Lung (tissue), 12 donors: Measurements from ENCODE around the gene HTRA2. TPM values are rescaled to one million over a fixed set of nuclear protein-coding genes. Genes with fewer than 3 reads are reported as not detected.

Source experiments
- ATAC-seq: fragments of 200-7000 bp; cut with Tn5 transposase; one replicate; pipeline ENCODE4 v1.9.1; 2020; ENCODE audit warnings: moderate number of reproducible peaks; ENCODE audit not compliant: insufficient read depth, low FRiP score
- DNase-seq, 3 donors: peaks; one replicate each; pipeline ENCODE4 v3.0.0-alpha.2; 2013 to 2017
- H3K27ac ChIP-seq, 2 donors: one replicate each; pipeline ENCODE4 v1.5.1; 2013; ENCODE audit warnings: mild to moderate bottlenecking in 2 of 2, moderate library complexity in 2 of 2, control low read depth in 1 of 2, inconsistent platforms in 1 of 2, low read depth in 1 of 2, low read length in 1 of 2
- H3K27me3 ChIP-seq, 3 donors: one replicate each; pipeline ENCODE4 v1.5.1; 2013; ENCODE audit warnings: low read length in 2 of 3; ENCODE audit not compliant: control insufficient read depth in 3 of 3, insufficient read depth in 3 of 3
- H3K36me3 ChIP-seq, 4 donors: one replicate each; pipeline ENCODE4 v1.5.1; 2013; ENCODE audit warnings: low read length in 4 of 4, mild to moderate bottlenecking in 1 of 4, moderate library complexity in 1 of 4; ENCODE audit not compliant: control insufficient read depth in 4 of 4, insufficient read depth in 4 of 4
- H3K4me1 ChIP-seq, 5 donors: one replicate each; pipeline ENCODE4 v1.5.1; 2013; ENCODE audit warnings: low read length in 5 of 5, mild to moderate bottlenecking in 2 of 5, moderate library complexity in 1 of 5; ENCODE audit not compliant: control insufficient read depth in 5 of 5, insufficient read depth in 5 of 5
- H3K4me3 ChIP-seq: one replicate; pipeline ENCODE4 v1.5.1; 2013; ENCODE audit warnings: mild to moderate bottlenecking, control low read depth, moderate library complexity
- H3K9ac ChIP-seq, 2 donors: one replicate each; pipeline ENCODE4 v1.5.1; 2013; ENCODE audit warnings: low read length in 2 of 2, control low read depth in 1 of 2; ENCODE audit not compliant: insufficient read depth in 1 of 2
- H3K9me3 ChIP-seq, 4 donors: one replicate each; pipeline ENCODE4 v1.5.1; 2013; ENCODE audit warnings: low read length in 3 of 4, mild to moderate bottlenecking in 1 of 4, moderate library complexity in 1 of 4; ENCODE audit not compliant: control insufficient read depth in 4 of 4, insufficient read depth in 3 of 4
- CTCF ChIP-seq: IDR thresholded peaks from 2 replicates; pipeline ENCODE4 v1.5.1; 2012; ENCODE audit warnings: mild to moderate bottlenecking; ENCODE audit errors: control extremely low read depth, extremely low read depth
- WGBS, 2 donors: extraction: QIAGEN DNeasy Blood & Tissue Kit; methylation state at CpG; one replicate each; pipeline ENCODE4 v1.1.7; 2013; 5-methylcytosine and 5-hydroxymethylcytosine counted together
- polyA plus RNA-seq, 2 donors: library from polyadenylated mRNA; stranded (reverse); fragments of 200-250 nt; gene quantifications; one replicate each; pipeline ENCODE4 v1.2.1, GENCODE V29; 2013
- total RNA-seq, 2 donors: library from RNA; depleted of rRNA in 1 of 2; stranded (reverse); fragments of >200 nt in 1 of 2; gene quantifications; one replicate each; pipeline ENCODE4 v1.2.1, GENCODE V29; 2014 to 2021
- donor health status: control.
- donor health status: control.
- donor health status: Bipolar disorder and iron deficiency.
- donor health status: healthy.
- donor health status: DM: yes; HTN: yes; CAD: no.

The HTRA2 gene
- total and polyA plus RNA-seq, 4 donors, result 26.6 to 42.1 (median 31.6) TPM

DNA sequence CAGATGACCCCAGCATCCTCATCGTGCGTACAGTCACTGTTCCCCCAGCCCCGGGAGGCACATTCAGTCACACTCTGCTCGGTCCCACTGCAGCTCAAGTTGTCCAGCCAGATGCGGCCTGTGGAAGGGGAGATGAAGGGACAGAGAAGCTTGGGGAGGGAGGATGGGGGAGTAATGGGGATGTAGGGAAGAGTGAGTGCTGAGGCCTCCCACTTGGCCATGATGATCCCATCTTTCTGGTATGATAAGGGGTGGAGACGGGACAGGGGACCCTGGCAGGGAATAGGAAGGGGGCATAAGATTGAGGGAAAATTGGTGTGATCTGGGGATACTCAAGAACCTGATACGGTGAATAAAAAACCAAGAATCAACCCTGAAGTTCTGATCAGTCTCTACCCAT is 20.5 kb downstream of the HTRA2 start:
- 92 to 95% methylated on average over 7 of the region's 7 CpGs for WGBS, 2 donors
- ATAC-seq (no peak), DNase-seq (no peak)
- no peaks in the 10 kb centered on the region for H3K27me3 ChIP-seq
- TF ChIP-seq CTCF, result no peak
- H3K27ac ChIP-seq, result no peak overlapping the region
- H3K9ac ChIP-seq, result no peak overlapping the region
- peaks cover 0 to 34% (median 2%) of the 10 kb centered on the region in 5 donors for H3K4me1 ChIP-seq
- no peak overlapping the region for H3K4me3 ChIP-seq
- no peaks in the 10 kb centered on the region for H3K36me3 ChIP-seq
- H3K9me3 ChIP-seq, result no peaks in the 10 kb centered on the region

DNA sequence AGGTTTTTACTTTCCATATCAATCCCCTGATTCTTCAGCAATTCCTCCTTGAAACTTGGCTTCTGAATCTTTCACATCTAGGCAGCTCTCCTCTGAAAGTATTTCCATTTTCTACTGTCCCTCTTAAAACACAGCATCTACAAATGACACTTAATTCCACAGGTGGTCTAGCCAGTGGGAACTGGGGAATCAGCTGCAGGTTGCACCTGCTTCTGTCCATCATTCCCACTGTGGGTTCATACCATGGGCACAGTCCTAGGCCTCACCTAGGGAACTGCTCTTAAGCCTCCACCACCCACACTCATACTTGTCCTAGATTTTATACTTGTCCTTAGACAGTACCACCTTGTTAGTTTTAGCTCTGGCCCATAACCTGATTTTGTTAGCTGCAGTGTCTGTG is 21.8 kb downstream of the HTRA2 start:
- H3K27ac ChIP-seq, result no peak overlapping the region
- H3K9me3 ChIP-seq, result no peaks in the 10 kb centered on the region
- no peak for TF ChIP-seq CTCF
- no peak overlapping the region for H3K9ac ChIP-seq
- H3K4me1 ChIP-seq, result peaks cover 0 to 36% (median 2%) of the 10 kb centered on the region in 5 donors
- DNase-seq, result no peak
- no peak for ATAC-seq
- no peaks in the 10 kb centered on the region for H3K27me3 ChIP-seq
- H3K36me3 ChIP-seq, result peaks cover 0 to 3% (median 0%) of the 10 kb centered on the region in 4 donors
- no peak overlapping the region for H3K4me3 ChIP-seq

GRCh38 chr2:74551942-74552913 is 22.5 kb downstream of the HTRA2 start:
- no peak overlapping the region for H3K27ac ChIP-seq
- H3K36me3 ChIP-seq, result peaks cover 0 to 7% (median 0%) of the 10 kb centered on the region in 4 donors
- H3K9me3 ChIP-seq, result no peaks in the 10 kb centered on the region
- ATAC-seq (no peak), DNase-seq (no peak)
- no peak overlapping the region for H3K4me3 ChIP-seq
- peak overlapping the region in 1 of 2 donors; percentile 33 for H3K9ac ChIP-seq
- 69 to 85% methylated on average over 21 of the region's 21 CpGs for WGBS, 2 donors
- no peaks in the 10 kb centered on the region for H3K27me3 ChIP-seq
- peaks cover 0 to 36% (median 2%) of the 10 kb centered on the region in 5 donors for H3K4me1 ChIP-seq
- no peak for TF ChIP-seq CTCF
